K562 treated with DMSO at 1 percent for 24 hours (cell line): ENCODE measurements around the gene CASS4. TPM values are rescaled to one million over a fixed set of nuclear protein-coding genes. Genes with fewer than 3 reads are reported as not detected.

Experiments used
- total RNA-seq: library from RNA; unstranded; fragments of 300-600 nt; gene quantifications from 2 replicates; pipeline ENCODE4 v1.2.3, GENCODE V29; 2022; ENCODE audit warnings: low read depth; ENCODE audit not compliant: insufficient read depth

Gene CASS4, protein sequence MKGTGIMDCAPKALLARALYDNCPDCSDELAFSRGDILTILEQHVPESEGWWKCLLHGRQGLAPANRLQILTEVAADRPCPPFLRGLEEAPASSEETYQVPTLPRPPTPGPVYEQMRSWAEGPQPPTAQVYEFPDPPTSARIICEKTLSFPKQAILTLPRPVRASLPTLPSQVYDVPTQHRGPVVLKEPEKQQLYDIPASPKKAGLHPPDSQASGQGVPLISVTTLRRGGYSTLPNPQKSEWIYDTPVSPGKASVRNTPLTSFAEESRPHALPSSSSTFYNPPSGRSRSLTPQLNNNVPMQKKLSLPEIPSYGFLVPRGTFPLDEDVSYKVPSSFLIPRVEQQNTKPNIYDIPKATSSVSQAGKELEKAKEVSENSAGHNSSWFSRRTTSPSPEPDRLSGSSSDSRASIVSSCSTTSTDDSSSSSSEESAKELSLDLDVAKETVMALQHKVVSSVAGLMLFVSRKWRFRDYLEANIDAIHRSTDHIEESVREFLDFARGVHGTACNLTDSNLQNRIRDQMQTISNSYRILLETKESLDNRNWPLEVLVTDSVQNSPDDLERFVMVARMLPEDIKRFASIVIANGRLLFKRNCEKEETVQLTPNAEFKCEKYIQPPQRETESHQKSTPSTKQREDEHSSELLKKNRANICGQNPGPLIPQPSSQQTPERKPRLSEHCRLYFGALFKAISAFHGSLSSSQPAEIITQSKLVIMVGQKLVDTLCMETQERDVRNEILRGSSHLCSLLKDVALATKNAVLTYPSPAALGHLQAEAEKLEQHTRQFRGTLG
- total RNA-seq: 13.8 and 15.6 TPM in 2 replicates

DNA sequence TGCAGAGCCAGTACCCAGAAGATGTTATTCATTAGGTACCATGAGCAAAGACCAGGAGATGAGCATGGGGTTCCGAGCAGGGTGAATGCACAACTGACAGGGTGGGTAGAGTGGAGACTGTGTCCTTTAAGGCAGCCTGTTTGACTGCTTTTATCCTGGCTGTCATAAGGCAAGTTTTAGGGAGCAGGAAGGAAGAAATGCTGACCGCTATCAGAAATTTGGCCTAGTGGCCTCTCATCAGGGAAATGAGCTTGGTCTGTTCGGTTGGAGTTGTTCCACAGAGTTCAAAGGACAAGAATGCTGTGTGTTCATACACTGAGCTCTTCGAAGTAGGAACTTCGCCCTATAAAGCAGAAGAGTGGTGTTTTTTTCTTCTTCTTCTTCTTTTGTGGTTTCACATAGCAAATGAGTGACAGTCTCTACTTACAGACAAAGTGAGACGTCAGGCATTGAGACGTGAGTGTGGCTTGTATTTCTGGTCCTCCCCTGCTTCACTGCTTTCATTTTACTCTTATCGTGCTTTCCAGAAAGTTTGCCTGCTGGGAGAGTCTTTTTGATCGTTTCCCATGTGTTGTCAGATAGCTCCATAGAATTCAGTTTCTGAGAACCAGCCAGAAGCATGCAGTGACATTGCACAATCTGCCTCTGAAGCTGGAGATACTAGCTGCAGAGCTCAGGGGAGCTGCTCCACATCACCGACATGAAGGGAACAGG is at the start of gene CASS4:
Gene CASS4, plus strand, starts transcription at position 502 of the 714 bp plus-strand sequence. Its CDS starts 199 bp downstream, at position 701.

DNA sequence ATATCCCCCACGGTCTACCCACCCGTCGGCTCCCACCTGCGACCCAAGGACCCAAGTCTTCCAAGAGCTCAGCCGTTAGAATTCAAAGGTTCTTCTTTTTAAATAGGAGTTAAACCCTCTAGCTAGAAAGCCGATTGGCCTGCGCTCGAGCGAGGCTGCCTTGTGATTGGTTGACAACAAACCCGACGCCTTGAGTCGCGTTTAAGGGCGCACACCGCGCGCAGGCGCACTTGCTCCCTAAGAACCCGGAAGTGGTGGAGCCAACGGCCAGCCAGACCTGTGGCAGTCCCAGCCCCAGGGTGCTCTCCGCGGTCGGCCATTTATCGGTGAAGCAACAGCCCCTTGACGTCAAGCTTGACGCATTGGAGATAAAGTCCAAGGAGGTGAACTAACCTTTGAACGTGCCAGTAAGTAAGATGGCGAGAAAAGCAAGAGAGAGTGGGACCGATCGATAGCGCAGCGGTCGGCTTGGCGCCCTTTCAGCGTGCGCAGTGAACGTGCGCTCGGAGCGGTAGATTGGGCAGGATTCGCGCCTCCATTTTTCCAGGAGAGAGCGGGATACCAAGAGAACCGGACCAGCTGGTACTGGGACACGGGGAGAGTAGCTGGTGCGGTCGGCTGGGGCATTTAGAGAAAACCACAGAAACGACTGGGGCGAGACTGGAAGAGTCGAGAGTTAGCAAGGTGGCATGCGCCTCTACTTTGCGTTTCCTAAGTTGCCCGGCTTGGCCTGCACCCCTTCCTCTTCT is 19.8 kb upstream of the CASS4 start, which contains the start of the genes AURKA and CSTF1:
Gene AURKA, minus strand, starts transcription at position 84 of the 749 bp plus-strand sequence. CDS start 4,018 bp downstream, outside the sequence.
Gene CSTF1, plus strand, starts transcription at position 514 of the 749 bp plus-strand sequence. CDS start 2,908 bp downstream, outside the sequence.

DNA sequence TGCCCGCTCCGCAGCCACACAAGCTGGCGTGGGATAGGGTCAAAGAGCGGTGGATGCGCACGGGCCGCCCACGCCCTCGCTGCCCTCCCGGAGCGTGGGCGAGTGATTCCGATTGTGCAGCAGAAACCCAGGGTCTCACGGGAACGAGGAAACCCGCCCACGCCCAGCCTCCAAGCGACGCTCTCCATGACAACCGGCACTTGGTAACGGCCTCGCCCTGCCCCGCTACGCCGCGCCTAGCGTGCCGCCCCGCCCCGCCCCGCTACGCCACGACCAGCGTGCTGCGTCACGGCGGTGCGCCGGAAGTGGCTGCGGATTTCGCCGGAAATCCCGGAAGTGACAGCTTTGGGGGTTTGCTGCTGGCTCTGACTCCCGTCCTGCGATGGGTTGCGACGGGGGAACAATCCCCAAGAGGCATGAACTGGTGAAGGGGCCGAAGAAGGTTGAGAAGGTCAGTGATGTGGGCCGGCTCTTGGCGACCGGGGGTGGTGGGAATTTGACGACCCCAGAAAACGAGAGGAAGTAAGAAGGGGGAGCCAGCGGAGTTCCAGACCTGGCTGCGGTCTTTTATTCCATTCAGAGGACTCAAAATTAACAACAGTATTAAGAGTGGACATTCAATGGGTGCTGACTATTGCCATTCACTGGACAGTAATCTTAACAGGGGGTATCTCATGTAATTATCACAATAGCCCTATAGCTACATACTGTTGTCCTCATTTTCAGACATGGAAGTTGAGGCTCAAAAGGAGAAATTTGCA is 56.4 kb downstream of the CASS4 start, which contains the start of gene RTF2:
Gene RTF2, plus strand, starts transcription at position 312 of the 761 bp plus-strand sequence. Its CDS starts 71 bp downstream, at position 383.

Other genes with a start within 250 kb of the CASS4 start
- gene MC3R, start 163.5 kb upstream of the CASS4 start, total RNA-seq: not detected in 2 replicates
- 46.8 and 48.8 TPM in 2 replicates for gene FAM210B, start 53.3 kb upstream of the CASS4 start, total RNA-seq
- gene AURKA, start 20.0 kb upstream of the CASS4 start, total RNA-seq: 74.9 and 88.8 TPM in 2 replicates
- 26.3 and 27.3 TPM in 2 replicates for gene CSTF1, start 19.6 kb upstream of the CASS4 start, total RNA-seq
- gene RTF2, start 56.4 kb downstream of the CASS4 start, total RNA-seq: 60.7 and 70.9 TPM in 2 replicates
- not detected in 2 replicates for gene FAM209A, start 112.5 kb downstream of the CASS4 start, total RNA-seq
- not detected in 2 replicates for gene FAM209B, start 121.0 kb downstream of the CASS4 start, total RNA-seq
- 0.12 TPM in 1 of 2 replicates, not detected in the other for gene TFAP2C, start 217.0 kb downstream of the CASS4 start, total RNA-seq